WERI-Rb-1 (cell line): ENCODE results near the gene AOPEP.

ENCODE experiments used
- DNase-seq: peaks from one replicate; pipeline ENCODE4 v3.0.0-alpha.2; 2020
- H3K27ac ChIP-seq: fragments of 250-450 bp; sonication (Bioruptor Pico); 2 replicates; pipeline ENCODE4 v1.5.1; 2020; ENCODE audit warnings: mild to moderate bottlenecking, moderate library complexity
- H3K27me3 ChIP-seq: fragments of 250-450 bp; sonication (Bioruptor Pico); 2 replicates; pipeline ENCODE4 v1.5.1; 2021; ENCODE audit warnings: mild to moderate bottlenecking, low read depth, moderate library complexity; ENCODE audit not compliant: insufficient read depth, severe bottlenecking
- H3K36me3 ChIP-seq: fragments of 250-450 bp; sonication (Bioruptor Pico); 2 replicates; pipeline ENCODE4 v1.5.1; 2020; ENCODE audit warnings: mild to moderate bottlenecking, moderate library complexity
- H3K4me3 ChIP-seq: 2 replicates; pipeline ENCODE4 v1.5.1; 2011; ENCODE audit warnings: low read depth, mild to moderate bottlenecking, control low read depth, low read length
- H3K9me3 ChIP-seq: fragments of 250-450 bp; sonication (Bioruptor Pico); 2 replicates; pipeline ENCODE4 v1.5.1; 2021; ENCODE audit warnings: mild to moderate bottlenecking, moderate library complexity; ENCODE audit not compliant: severe bottlenecking
- CTCF ChIP-seq: IDR thresholded peaks from 2 replicates; pipeline ENCODE4 v1.5.1; 2011; ENCODE audit warnings: low read depth, mild to moderate bottlenecking, control low read depth, inconsistent platforms, low read length

AOPEP gene

GRCh38 chr9:94726495-94727191, at the start of gene AOPEP:
TSS of gene AOPEP (plus strand) at chr9:94726699. CDS start at chr9:94759784, 33,085 bp downstream.
- no peaks in the 10 kb centered on the region for H3K9me3 ChIP-seq
- H3K4me3 ChIP-seq: peak within 1 kb of the TSS; percentile 70
- peak; percentile 99 for DNase-seq
- no peaks in the 10 kb centered on the region for H3K36me3 ChIP-seq
- peak within 1 kb of the TSS; percentile 48 for H3K27ac ChIP-seq
- no peaks in the 10 kb centered on the region for H3K27me3 ChIP-seq
- TF ChIP-seq CTCF: no peak

- no peaks in the 10 kb centered on the region for H3K27me3 ChIP-seq
- no peak overlapping the region for H3K4me3 ChIP-seq
- H3K36me3 ChIP-seq: no peaks in the 10 kb centered on the region
- no peak for DNase-seq
- no peak for TF ChIP-seq CTCF
- H3K27ac ChIP-seq: no peak overlapping the region
- no peaks in the 10 kb centered on the region for H3K9me3 ChIP-seq
Measured at GRCh38 chr9:94677929-94678328, 48.6 kb upstream of the AOPEP start.

- no peak for DNase-seq
- Histone ChIP-seq H3K27me3 (no peaks in the 10 kb centered on the region), H3K36me3 (no peaks in the 10 kb centered on the region), H3K27ac (no peak overlapping the region), H3K4me3 (no peak overlapping the region), H3K9me3 (no peaks in the 10 kb centered on the region)
- no peak for TF ChIP-seq CTCF
Measured at GRCh38 chr9:94679587-94679986, 46.9 kb upstream of the AOPEP start.

- H3K27me3 ChIP-seq: no peaks in the 10 kb centered on the region
- H3K9me3 ChIP-seq: no peaks in the 10 kb centered on the region
- TF ChIP-seq CTCF: no peak
- no peak for DNase-seq
- H3K27ac ChIP-seq: no peak overlapping the region
- H3K4me3 ChIP-seq: no peak overlapping the region
- H3K36me3 ChIP-seq: no peaks in the 10 kb centered on the region
Measured at GRCh38 chr9:94680020-94680419, 46.5 kb upstream of the AOPEP start.

- Histone ChIP-seq H3K4me3 (no peak overlapping the region), H3K36me3 (no peaks in the 10 kb centered on the region), H3K27me3 (no peaks in the 10 kb centered on the region), H3K9me3 (no peaks in the 10 kb centered on the region), H3K27ac (no peak overlapping the region)
- DNase-seq: no peak
- no peak for TF ChIP-seq CTCF
Measured at GRCh38 chr9:94680621-94681020, 45.9 kb upstream of the AOPEP start.

GRCh38 chr9:94681508-94681907, 45.0 kb upstream of the AOPEP start:
- H3K9me3 ChIP-seq: no peaks in the 10 kb centered on the region
- no peaks in the 10 kb centered on the region for H3K27me3 ChIP-seq
- H3K4me3 ChIP-seq: no peak overlapping the region
- H3K36me3 ChIP-seq: no peaks in the 10 kb centered on the region
- no peak overlapping the region for H3K27ac ChIP-seq
- peak; percentile 88 for DNase-seq
- TF ChIP-seq CTCF: peak; percentile 91
